Measurements from ENCODE around the gene TYW1B.
"Not testable (repeated sequence)": the region's sequence is repeated elsewhere in the genome, so short reads cannot be mapped to it uniquely, and the experiment has no call there.

TYW1B gene

GRCh38 chr7:72538856-72539255 is 289.1 kb downstream of the TYW1B start:
- no peak for ATAC-seq (replicated peaks; ENCODE audit: extremely low read depth, poor library complexity, severe bottlenecking)
- Mint-ChIP-seq H3K27me3 (no peaks in the 10 kb centered on the region), H3K27ac (ENCODE audit: low read depth) (no peak overlapping the region), H3K9me3 (no peaks in the 10 kb centered on the region), H3K4me1 (no peaks in the 10 kb centered on the region), H3K4me3 (no peak overlapping the region), H3K36me3 (ENCODE audit: insufficient read depth) (no peaks in the 10 kb centered on the region)
- no peak for DNase-seq (ENCODE audit: low spot score in 2 of 2)

GRCh38 chr7:72538147-72538546 is 289.9 kb downstream of the TYW1B start:
- H3K4me1 Mint-ChIP-seq: no peaks in the 10 kb centered on the region
- no peaks in the 10 kb centered on the region for H3K36me3 Mint-ChIP-seq (ENCODE audit: insufficient read depth)
- DNase-seq (ENCODE audit: low spot score in 2 of 2): no peak
- H3K27me3 Mint-ChIP-seq: no peaks in the 10 kb centered on the region
- no peak overlapping the region for H3K27ac Mint-ChIP-seq (ENCODE audit: low read depth)
- no peaks in the 10 kb centered on the region for H3K9me3 Mint-ChIP-seq
- no peak overlapping the region for H3K4me3 Mint-ChIP-seq
- ATAC-seq (replicated peaks; ENCODE audit: extremely low read depth, poor library complexity, severe bottlenecking): no peak

- DNase-seq (ENCODE audit: low spot score in 2 of 2); H3K9me3 Mint-ChIP-seq; H3K4me3 Mint-ChIP-seq; H3K27ac Mint-ChIP-seq (ENCODE audit: low read depth); H3K4me1 Mint-ChIP-seq; H3K36me3 Mint-ChIP-seq (ENCODE audit: insufficient read depth); ATAC-seq (replicated peaks; ENCODE audit: extremely low read depth, poor library complexity, severe bottlenecking); H3K27me3 Mint-ChIP-seq: not testable (repeated sequence)
These were observed 292.0 kb downstream of the TYW1B start for GRCh38 chr7:72536038-72536437.

- not testable (repeated sequence) for ATAC-seq (replicated peaks; ENCODE audit: extremely low read depth, poor library complexity, severe bottlenecking); H3K36me3 Mint-ChIP-seq (ENCODE audit: insufficient read depth); H3K27me3 Mint-ChIP-seq; H3K4me1 Mint-ChIP-seq; H3K27ac Mint-ChIP-seq (ENCODE audit: low read depth); H3K9me3 Mint-ChIP-seq; H3K4me3 Mint-ChIP-seq; DNase-seq (ENCODE audit: low spot score in 2 of 2)
These were observed 297.0 kb downstream of the TYW1B start for GRCh38 chr7:72531048-72531447.
